Measurements from ENCODE around the gene B3GNT8.
"Not testable (repeated sequence)": the region's sequence is repeated elsewhere in the genome, so short reads cannot be mapped to it uniquely, and the experiment has no call there.

B3GNT8 gene

GRCh38 chr19:41426952-41427646 is at the start of gene B3GNT8:
TSS of gene B3GNT8 (minus strand) at chr19:41427374. CDS start at chr19:41426778, 596 bp downstream.
- FAIRE-seq: no peak

- FAIRE-seq: no peak
Observed at GRCh38 chr19:41476583-41476982, 49.4 kb upstream of the B3GNT8 start.

GRCh38 chr19:41463257-41464256 is 36.4 kb upstream of the B3GNT8 start:
- FAIRE-seq: not testable (repeated sequence)

GRCh38 chr19:41462497-41462896 is 35.3 kb upstream of the B3GNT8 start:
- no peak for FAIRE-seq

GRCh38 chr19:41457241-41457640 is 30.1 kb upstream of the B3GNT8 start:
- FAIRE-seq: no peak

GRCh38 chr19:41456342-41456918 is 29.3 kb upstream of the B3GNT8 start:
- FAIRE-seq: no peak

GRCh38 chr19:41455936-41456335 is 28.8 kb upstream of the B3GNT8 start:
- no peak for FAIRE-seq

- FAIRE-seq: no peak
Observed at GRCh38 chr19:41452584-41453275, 25.6 kb upstream of the B3GNT8 start.

- no peak for FAIRE-seq
Observed at GRCh38 chr19:41449865-41450178, 22.6 kb upstream of the B3GNT8 start.

GRCh38 chr19:41449079-41449864 is 22.1 kb upstream of the B3GNT8 start:
- peak; percentile 62 for FAIRE-seq

GRCh38 chr19:41447732-41448332 is 20.7 kb upstream of the B3GNT8 start:
- FAIRE-seq: no peak

GRCh38 chr19:41445575-41445974 is 18.4 kb upstream of the B3GNT8 start:
- FAIRE-seq: no peak

- no peak for FAIRE-seq
Observed at GRCh38 chr19:41443813-41444455, 16.8 kb upstream of the B3GNT8 start.

- no peak for FAIRE-seq
Observed at GRCh38 chr19:41442473-41443355, 15.5 kb upstream of the B3GNT8 start, which contains the start of gene ERICH4. TSS of gene ERICH4 (plus strand) at chr19:41443156. CDS start at chr19:41443170, 14 bp downstream.

GRCh38 chr19:41441321-41441945 is 14.3 kb upstream of the B3GNT8 start:
- FAIRE-seq: no peak

GRCh38 chr19:41439441-41440222 is 12.5 kb upstream of the B3GNT8 start, which contains the start of gene DMAC2:
TSS of gene DMAC2 (minus strand) at chr19:41439912. CDS start at chr19:41439899, 13 bp downstream.
- peak; percentile 96 for FAIRE-seq

GRCh38 chr19:41437944-41438574 is 10.9 kb upstream of the B3GNT8 start:
- no peak for FAIRE-seq

GRCh38 chr19:41436674-41436951 is 9.4 kb upstream of the B3GNT8 start:
- FAIRE-seq: no peak

All from TTC549 (cell line).